OCI-M1 (cell line): Measurements from ENCODE around the gene AMDHD1.

Source experiments
- DNase-seq: peaks from one replicate; lab custom pipeline; 2025; lab: John Stamatoyannopoulos, UW

The AMDHD1 gene, protein sequence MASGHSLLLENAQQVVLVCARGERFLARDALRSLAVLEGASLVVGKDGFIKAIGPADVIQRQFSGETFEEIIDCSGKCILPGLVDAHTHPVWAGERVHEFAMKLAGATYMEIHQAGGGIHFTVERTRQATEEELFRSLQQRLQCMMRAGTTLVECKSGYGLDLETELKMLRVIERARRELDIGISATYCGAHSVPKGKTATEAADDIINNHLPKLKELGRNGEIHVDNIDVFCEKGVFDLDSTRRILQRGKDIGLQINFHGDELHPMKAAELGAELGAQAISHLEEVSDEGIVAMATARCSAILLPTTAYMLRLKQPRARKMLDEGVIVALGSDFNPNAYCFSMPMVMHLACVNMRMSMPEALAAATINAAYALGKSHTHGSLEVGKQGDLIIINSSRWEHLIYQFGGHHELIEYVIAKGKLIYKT

GRCh38 chr12:95943330-95943842 is at the start of gene AMDHD1:
TSS of gene AMDHD1 (plus strand) at chr12:95943331. CDS start at chr12:95943399, 68 bp downstream.
- peak; percentile 60 for DNase-seq

DNA sequence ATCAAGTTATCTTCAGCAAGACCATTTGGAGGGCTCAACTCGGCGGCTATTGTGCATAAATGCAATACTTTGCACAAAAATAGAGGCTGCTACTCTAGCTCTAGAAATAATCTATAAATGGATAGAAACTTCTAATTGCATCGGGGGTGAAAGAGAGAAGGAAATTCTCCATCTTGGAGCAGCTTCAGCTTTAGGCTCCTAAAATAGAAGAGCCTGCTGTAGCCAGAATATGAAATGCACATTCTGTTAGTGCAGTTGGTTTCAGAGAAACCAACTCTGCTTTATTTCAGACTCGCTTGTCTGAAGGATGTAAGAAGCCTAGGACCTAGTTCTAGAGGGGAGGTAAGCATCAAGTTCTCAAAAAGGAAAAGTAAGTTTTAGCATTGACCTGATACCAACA is 46.3 kb upstream of the AMDHD1 start:
- DNase-seq, result no peak

GRCh38 chr12:95898081-95898480 is 45.0 kb upstream of the AMDHD1 start:
- DNase-seq, result no peak

- no peak for DNase-seq
Measured at GRCh38 chr12:95908573-95908972, 34.6 kb upstream of the AMDHD1 start.

GRCh38 chr12:95909871-95910270 is 33.3 kb upstream of the AMDHD1 start:
- peak; percentile 33 for DNase-seq

DNA sequence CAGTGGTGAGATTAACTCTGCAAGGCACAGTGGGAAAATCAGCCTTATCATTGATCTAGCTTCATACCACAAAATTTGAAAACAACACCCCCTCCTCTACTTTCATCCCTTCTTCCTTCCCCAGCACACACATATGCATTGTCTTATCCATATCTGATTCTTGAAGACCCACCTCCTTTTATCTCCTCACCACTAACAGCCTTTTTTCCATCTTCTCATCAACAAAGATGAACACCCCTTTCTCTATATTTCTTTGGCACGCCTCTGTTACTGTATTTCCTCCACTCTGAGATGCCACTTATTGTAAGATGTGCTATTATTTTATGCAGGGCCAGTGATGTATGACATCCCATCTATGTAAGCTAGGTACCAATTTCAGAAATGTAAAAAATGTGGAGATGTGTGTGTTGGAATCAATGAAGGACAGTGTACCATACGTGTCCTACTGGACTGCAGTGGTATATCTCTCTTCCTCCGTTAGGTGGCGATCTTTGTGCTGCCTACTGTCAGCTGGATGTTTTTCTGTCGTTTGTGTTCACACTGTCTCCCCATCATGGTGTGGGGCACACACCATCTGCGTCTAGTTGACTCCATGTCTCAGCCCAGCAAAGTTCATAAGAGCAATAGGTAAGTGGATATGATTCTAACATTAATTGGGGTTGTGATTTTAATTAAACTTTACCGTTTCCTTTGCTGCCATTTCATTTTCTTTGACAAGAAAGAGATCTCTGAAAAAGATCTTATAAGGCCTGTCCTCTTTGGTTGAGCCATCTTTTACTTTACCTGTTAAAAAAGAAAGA is 24.7 kb upstream of the AMDHD1 start:
- peak; percentile 63 for DNase-seq

DNA sequence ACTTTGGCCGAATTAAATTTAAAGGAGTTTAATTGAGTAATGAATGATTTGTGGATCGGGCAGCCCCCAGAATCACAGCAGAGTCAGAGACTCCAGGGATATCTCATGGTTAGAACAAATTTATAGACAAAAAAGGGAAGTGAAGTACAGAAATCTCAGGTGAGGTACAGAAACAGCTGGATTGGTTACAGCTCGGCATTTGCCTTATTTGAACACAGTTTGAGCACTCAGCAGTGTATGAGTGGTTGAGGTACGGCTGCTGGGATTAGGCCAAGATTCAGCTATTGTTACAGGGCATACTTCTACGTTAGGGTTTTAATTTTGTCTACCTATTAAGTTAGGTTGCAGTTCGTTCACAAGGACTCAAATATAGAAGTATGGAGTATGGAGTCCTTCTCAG is 24.0 kb upstream of the AMDHD1 start:
- DNase-seq, result no peak

- DNase-seq, result no peak
Measured at GRCh38 chr12:95922231-95922630, 20.9 kb upstream of the AMDHD1 start.

DNA sequence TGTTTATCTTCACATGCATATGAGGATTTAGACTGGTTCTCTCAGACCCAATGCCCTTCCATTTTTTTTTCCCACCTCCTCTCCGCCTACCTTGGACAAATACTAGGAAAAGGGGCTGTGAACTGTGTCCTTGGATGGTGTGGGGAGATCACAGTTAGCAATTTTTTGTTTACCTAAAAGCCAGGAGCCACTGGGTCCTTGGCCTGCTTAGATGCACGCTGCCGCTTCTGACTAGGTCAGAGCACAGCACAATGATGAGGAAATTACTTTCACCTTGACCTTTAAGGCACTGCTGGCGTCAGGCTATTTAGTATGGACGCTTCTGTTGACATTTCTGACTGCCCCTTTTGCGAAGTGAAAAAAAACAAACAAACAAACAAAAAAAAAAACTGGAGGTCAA is 2.6 kb upstream of the AMDHD1 start:
- no peak for DNase-seq

GRCh38 chr12:95942101-95942523 is 1.0 kb upstream of the AMDHD1 start:
- peak; percentile 26 for DNase-seq

GRCh38 chr12:95942524-95943329 is 404 bp upstream of the AMDHD1 start, which contains the start of gene CCDC38:
TSS of gene CCDC38 (minus strand) at chr12:95942614. CDS start at chr12:95936509, 6,105 bp downstream.
- DNase-seq, result peak; percentile 87

- peak; percentile 14 for DNase-seq
Measured at GRCh38 chr12:95944108-95944704, 1.1 kb downstream of the AMDHD1 start.

DNA sequence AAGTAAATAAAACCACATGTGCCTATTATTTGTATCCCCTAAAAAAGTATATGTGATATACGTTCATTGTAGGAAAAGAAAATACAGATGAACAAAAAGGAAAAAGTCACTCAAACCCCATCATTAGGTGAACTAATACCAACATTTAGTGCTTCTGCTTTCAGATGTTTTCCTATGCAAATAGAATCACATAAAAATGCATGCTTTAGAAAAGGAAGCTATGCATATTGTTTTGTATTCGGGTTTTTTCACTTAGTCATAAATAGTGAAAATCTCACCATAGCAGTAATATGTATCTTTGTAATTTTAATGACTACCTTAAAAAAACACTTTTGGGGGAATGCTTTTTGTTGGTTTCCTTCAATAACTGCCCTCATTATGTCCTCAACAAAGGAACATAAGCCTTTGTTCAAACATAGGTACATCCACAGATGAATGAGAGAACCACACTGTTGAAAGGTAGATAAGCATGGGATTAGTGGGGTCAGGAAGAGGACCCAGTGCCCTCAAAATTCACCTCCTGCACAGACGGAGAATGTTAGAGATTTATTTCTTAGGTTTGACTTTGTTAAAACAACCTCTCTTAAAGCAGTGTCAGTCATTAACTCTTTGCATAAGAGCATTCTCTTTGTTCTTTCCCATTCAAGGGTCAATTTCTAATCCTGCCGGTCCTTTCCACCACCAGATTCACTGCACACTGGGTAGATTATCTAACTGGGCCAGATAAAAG is 6.5 kb downstream of the AMDHD1 start:
- no peak for DNase-seq

GRCh38 chr12:95951515-95951914 is 8.4 kb downstream of the AMDHD1 start:
- peak; percentile 37 for DNase-seq

DNA sequence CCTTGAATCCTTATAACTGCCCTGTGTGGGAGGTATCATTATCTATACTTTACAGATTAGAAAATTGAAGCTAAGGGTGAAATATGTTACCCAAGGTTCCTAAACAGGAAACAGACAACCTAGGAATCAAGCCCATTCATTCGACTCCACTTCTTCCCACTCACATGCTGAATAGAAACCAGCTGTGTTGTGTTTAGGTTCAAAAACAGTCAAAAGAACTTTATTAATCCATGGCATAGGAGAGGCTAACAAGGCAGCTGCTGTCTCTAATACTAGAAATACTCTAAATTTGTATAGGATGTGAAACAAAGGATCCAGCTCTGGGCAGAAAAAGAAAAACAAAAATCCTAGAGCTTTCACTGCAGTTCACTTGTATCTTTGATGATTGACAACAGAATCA is 9.9 kb downstream of the AMDHD1 start:
- peak; percentile 24 for DNase-seq

- no peak for DNase-seq
Measured at GRCh38 chr12:95955549-95956159, 12.5 kb downstream of the AMDHD1 start.

- DNase-seq, result no peak
Measured at GRCh38 chr12:95956557-95957145, 13.5 kb downstream of the AMDHD1 start.

DNA sequence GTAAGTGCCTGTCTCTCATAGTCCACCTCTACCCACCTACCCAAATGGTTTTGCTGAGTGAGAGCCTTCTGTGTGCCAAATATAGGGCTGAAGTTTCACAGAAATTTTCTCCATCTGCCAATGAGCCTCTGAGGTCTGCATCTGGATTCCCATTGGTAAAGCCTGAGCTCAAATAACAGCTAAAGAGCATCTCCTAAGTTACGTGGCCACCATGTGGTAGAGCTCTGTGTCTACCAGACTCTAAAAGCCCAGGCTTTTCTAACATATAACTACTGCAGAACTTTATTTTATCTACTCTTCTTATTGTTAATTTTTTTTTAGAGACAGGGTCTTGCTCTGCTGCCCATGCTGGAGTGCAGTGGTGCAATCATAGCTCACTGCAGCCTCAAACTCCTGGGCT is 16.0 kb downstream of the AMDHD1 start:
- DNase-seq, result peak; percentile 7

GRCh38 chr12:95960241-95960640 is 17.1 kb downstream of the AMDHD1 start:
- DNase-seq, result peak; percentile 6

- no peak for DNase-seq
Measured at GRCh38 chr12:95962222-95962621, 19.1 kb downstream of the AMDHD1 start.
